ENCODE results near the gene TRMT6.

TRMT6 gene

DNA sequence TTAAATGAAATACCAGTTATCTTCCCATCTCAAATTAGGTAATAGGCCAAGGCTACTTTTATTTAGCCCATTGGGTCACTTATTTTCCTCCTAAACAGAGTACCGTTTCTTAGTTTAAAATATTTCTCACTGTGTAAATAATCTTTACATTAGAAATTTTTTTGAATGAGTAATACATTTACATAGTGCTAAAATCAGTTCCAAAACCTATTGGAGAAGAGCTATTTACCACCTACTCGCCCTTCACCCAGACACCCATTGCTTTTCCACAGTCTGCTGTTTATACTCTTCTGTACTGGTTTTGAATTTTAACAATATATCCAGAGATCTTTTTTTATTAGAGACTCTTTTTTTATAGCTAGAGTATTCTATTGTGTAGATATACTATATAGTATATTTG is 37.0 kb upstream of the TRMT6 start:
- H3K27ac ChIP-seq: no peak overlapping the region
- TF ChIP-seq, protein P1, sequence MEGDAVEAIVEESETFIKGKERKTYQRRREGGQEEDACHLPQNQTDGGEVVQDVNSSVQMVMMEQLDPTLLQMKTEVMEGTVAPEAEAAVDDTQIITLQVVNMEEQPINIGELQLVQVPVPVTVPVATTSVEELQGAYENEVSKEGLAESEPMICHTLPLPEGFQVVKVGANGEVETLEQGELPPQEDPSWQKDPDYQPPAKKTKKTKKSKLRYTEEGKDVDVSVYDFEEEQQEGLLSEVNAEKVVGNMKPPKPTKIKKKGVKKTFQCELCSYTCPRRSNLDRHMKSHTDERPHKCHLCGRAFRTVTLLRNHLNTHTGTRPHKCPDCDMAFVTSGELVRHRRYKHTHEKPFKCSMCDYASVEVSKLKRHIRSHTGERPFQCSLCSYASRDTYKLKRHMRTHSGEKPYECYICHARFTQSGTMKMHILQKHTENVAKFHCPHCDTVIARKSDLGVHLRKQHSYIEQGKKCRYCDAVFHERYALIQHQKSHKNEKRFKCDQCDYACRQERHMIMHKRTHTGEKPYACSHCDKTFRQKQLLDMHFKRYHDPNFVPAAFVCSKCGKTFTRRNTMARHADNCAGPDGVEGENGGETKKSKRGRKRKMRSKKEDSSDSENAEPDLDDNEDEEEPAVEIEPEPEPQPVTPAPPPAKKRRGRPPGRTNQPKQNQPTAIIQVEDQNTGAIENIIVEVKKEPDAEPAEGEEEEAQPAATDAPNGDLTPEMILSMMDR (conservative IDR thresholded peaks at IDR 0.05): no peak

- no peak overlapping the region for H3K27ac ChIP-seq
- TF ChIP-seq, protein P1 (conservative IDR thresholded peaks at IDR 0.05): no peak
These were observed 30.6 kb upstream of the TRMT6 start for GRCh38 chr20:5980720-5981538.

GRCh38 chr20:5979801-5980200 is 29.5 kb upstream of the TRMT6 start:
- TF ChIP-seq, protein P1 (conservative IDR thresholded peaks at IDR 0.05): no peak
- no peak overlapping the region for H3K27ac ChIP-seq

- peak overlapping the region; percentile 92 for H3K27ac ChIP-seq
- TF ChIP-seq, protein P1 (conservative IDR thresholded peaks at IDR 0.05): no peak
These were observed 27.6 kb upstream of the TRMT6 start for GRCh38 chr20:5977975-5978374.

DNA sequence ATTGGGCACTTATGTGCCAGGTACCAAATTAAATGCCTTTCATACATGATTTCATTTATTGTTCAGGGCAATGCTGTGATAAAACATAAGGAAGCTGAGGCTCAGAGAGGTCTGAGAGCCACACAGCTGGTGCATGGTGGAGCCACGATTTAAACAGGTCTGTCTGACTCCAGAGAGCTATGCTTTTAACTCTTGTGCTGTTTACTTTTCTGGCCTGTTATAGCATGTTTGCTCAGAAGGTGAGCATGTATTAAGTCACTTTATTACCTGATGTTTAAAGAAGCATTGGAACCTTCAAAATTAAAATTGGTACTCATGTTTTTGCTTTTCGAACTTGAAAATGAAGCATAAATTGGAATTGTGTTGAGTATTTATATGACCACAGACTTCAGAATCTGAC is 26.9 kb upstream of the TRMT6 start:
- TF ChIP-seq, protein P1 (conservative IDR thresholded peaks at IDR 0.05): no peak
- peak overlapping the region; percentile 92 for H3K27ac ChIP-seq

GRCh38 chr20:5975778-5976177 is 25.4 kb upstream of the TRMT6 start:
- peak overlapping the region; percentile 92 for H3K27ac ChIP-seq
- TF ChIP-seq, protein P1 (conservative IDR thresholded peaks at IDR 0.05): no peak

DNA sequence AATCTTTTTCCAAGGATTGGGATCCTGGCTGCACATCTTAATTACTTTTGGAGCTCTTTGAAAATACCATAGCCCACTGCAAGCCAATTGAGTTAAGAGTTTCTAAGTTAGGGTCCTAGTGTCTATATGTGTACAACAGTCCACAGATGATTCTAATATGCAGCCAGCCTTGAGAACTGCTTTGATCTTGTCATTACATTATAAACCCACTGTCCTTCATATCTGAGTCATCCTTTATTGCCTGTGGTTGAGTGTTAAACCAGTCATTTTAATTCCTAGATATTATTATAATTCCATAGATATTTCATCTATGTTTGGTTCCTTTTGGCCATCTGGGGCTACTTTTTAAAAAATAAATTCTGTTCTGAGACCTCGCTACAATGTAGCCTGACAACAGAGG is 24.2 kb upstream of the TRMT6 start:
- TF ChIP-seq, protein P1 (conservative IDR thresholded peaks at IDR 0.05): no peak
- H3K27ac ChIP-seq: peak overlapping the region; percentile 92
